Mesenchymal stem cell (in vitro differentiated cells and primary cell): Measurements from ENCODE around the gene FBXW8. TPM values are rescaled to one million over a fixed set of nuclear protein-coding genes. Genes with fewer than 3 reads are reported as not detected.

ENCODE experiments used
- DNase-seq: peaks from one replicate; pipeline ENCODE4 v3.0.0-alpha.2; 2013
- H2AFZ ChIP-seq: one replicate; pipeline ENCODE4 v1.6.1; 2013; ENCODE audit warnings: low read depth, mild to moderate bottlenecking, control low read depth, inconsistent platforms, low read length, moderate library complexity
- H2AK5ac ChIP-seq: 2 replicates; pipeline ENCODE4 v1.6.1; 2013; ENCODE audit warnings: low read length, moderate library complexity, mild to moderate bottlenecking, inconsistent platforms; ENCODE audit not compliant: severe bottlenecking
- H2BK120ac ChIP-seq: one replicate; pipeline ENCODE4 v1.6.1; 2013; ENCODE audit warnings: low read depth, mild to moderate bottlenecking, inconsistent platforms, low read length, moderate library complexity
- H2BK12ac ChIP-seq, 2 experiments: one replicate each; pipeline ENCODE4 v1.6.1; 2013; ENCODE audit warnings: inconsistent platforms in 2 of 2, low read length in 2 of 2, mild to moderate bottlenecking in 2 of 2, moderate library complexity in 2 of 2, control low read depth in 1 of 2
- H2BK15ac ChIP-seq: one replicate; pipeline ENCODE4 v1.6.1; 2013; ENCODE audit warnings: mild to moderate bottlenecking, low read depth, inconsistent platforms; ENCODE audit not compliant: poor library complexity, severe bottlenecking
- H2BK5ac ChIP-seq: 2 replicates; pipeline ENCODE4 v1.6.1; 2013; ENCODE audit warnings: low read depth, mild to moderate bottlenecking, low read length, control low read depth, inconsistent platforms; ENCODE audit not compliant: poor library complexity, severe bottlenecking
- H3K14ac ChIP-seq, 2 experiments: one replicate each; pipeline ENCODE4 v1.6.1; 2013; ENCODE audit warnings: inconsistent platforms in 2 of 2, low read length in 2 of 2, control low read depth in 1 of 2, mild to moderate bottlenecking in 1 of 2, moderate library complexity in 1 of 2
- H3K18ac ChIP-seq, 2 experiments: one replicate each; pipeline ENCODE4 v1.6.1; 2013; ENCODE audit warnings: inconsistent platforms in 2 of 2, low read length in 2 of 2, control low read depth in 1 of 2, low read depth in 1 of 2, mild to moderate bottlenecking in 1 of 2
- H3K23ac ChIP-seq, 2 experiments: one replicate each; pipeline ENCODE4 v1.6.1; 2013; ENCODE audit warnings: inconsistent platforms in 2 of 2, low read length in 2 of 2, mild to moderate bottlenecking in 2 of 2, moderate library complexity in 2 of 2, control low read depth in 1 of 2
- H3K27ac ChIP-seq: 2 replicates; pipeline ENCODE4 v1.5.1; 2013; ENCODE audit warnings: mild to moderate bottlenecking, moderate library complexity, low read length, control low read depth, inconsistent platforms; ENCODE audit not compliant: poor library complexity, severe bottlenecking
- H3K27me3 ChIP-seq, 2 experiments: 2 replicates each; pipeline versions ENCODE4 v1.6.1 to v1.7.0; 2013; ENCODE audit warnings: low read length in 2 of 2, mild to moderate bottlenecking in 2 of 2, moderate library complexity in 2 of 2, control low read depth in 1 of 2, inconsistent platforms in 1 of 2; ENCODE audit not compliant: control insufficient read depth in 1 of 2, insufficient read depth in 1 of 2
- H3K36me3 ChIP-seq, 2 experiments: 2 replicates each; pipeline versions ENCODE4 v1.6.1 to v1.7.0; 2013; ENCODE audit warnings: low read length in 2 of 2, control low read depth in 1 of 2, inconsistent platforms in 1 of 2, low read depth in 1 of 2, mild to moderate bottlenecking in 1 of 2; ENCODE audit not compliant: insufficient read depth in 2 of 2, control insufficient read depth in 1 of 2
- H3K4ac ChIP-seq, 2 experiments: one replicate each; pipeline ENCODE4 v1.6.1; 2013; ENCODE audit warnings: inconsistent platforms in 2 of 2, low read length in 2 of 2, mild to moderate bottlenecking in 2 of 2, moderate library complexity in 2 of 2, control low read depth in 1 of 2, low read depth in 1 of 2
- H3K4me1 ChIP-seq: 2 replicates; pipeline ENCODE4 v1.6.1; 2013; ENCODE audit warnings: low read depth, low read length, control low read depth; ENCODE audit not compliant: control insufficient read depth, insufficient read depth
- H3K4me2 ChIP-seq: 2 replicates; pipeline ENCODE4 v1.6.1; 2013; ENCODE audit warnings: low read length, mild to moderate bottlenecking, inconsistent platforms; ENCODE audit not compliant: poor library complexity, severe bottlenecking
- H3K4me3 ChIP-seq, 2 experiments: 2 replicates each; pipeline versions ENCODE4 v1.5.1 to v1.7.0; 2013; ENCODE audit warnings: low read length in 2 of 2, mild to moderate bottlenecking in 2 of 2, control low read depth in 1 of 2, low read depth in 1 of 2; ENCODE audit not compliant: insufficient read depth in 1 of 2
- H3K79me1 ChIP-seq: replicated peaks from 2 replicates; pipeline ENCODE4 v1.6.1; 2013; ENCODE audit warnings: mild to moderate bottlenecking, control low read depth, low read length, inconsistent platforms; ENCODE audit not compliant: poor library complexity, severe bottlenecking
- H3K9ac ChIP-seq: 2 replicates; pipeline ENCODE4 v1.7.0; 2013; ENCODE audit warnings: mild to moderate bottlenecking, low read length, moderate library complexity
- H3K9me3 ChIP-seq: 2 replicates; pipeline ENCODE4 v1.7.0; 2013; ENCODE audit warnings: mild to moderate bottlenecking, low read length; ENCODE audit not compliant: control insufficient read depth
- H4K8ac ChIP-seq: one replicate; pipeline ENCODE4 v1.6.1; 2013; ENCODE audit warnings: inconsistent platforms, mild to moderate bottlenecking, low read length, moderate library complexity
- H4K91ac ChIP-seq: one replicate; pipeline ENCODE4 v1.6.1; 2013; ENCODE audit warnings: mild to moderate bottlenecking, low read length, inconsistent platforms
- WGBS: methylation state at CpG from one replicate; pipeline ENCODE4 v1.1.7; 2013; ENCODE audit warnings: mixed read lengths; 5-methylcytosine and 5-hydroxymethylcytosine counted together
- polyA plus RNA-seq, 2 experiments: library from polyadenylated mRNA; stranded (reverse); fragments of 200-250 nt; gene quantifications; one replicate each; pipeline ENCODE4 v1.2.3, GENCODE V29; 2013

FBXW8 gene
- polyA plus RNA-seq (2013, experiment 1 of 2), result 13.0 TPM
- 13.5 TPM for polyA plus RNA-seq (2013, experiment 2 of 2)

GRCh38 chr12:116910645-116911451, at the start of gene FBXW8:
FBXW8 (plus strand) TSS chr12:116910950; CDS start chr12:116911038, 88 bp downstream.
- H2BK12ac ChIP-seq, result no peak within 1 kb of the TSS
- peak within 1 kb of the TSS; percentile 92 for H2BK15ac ChIP-seq
- H3K27ac ChIP-seq, result no peak within 1 kb of the TSS
- H4K8ac ChIP-seq, result peak within 1 kb of the TSS; percentile 90
- H3K4me1 ChIP-seq, result peaks cover 2% of the 10 kb centered on the region
- peak within 1 kb of the TSS; percentile 92 to 97 for H3K4me3 ChIP-seq
- peaks cover 5% of the 10 kb centered on the region in 2 experiments for H3K36me3 ChIP-seq
- H2BK120ac ChIP-seq, result peak within 1 kb of the TSS; percentile 91
- H3K4ac ChIP-seq, result peak within 1 kb of the TSS; percentile 82 to 84
- H3K14ac ChIP-seq, result no peak within 1 kb of the TSS
- no peak within 1 kb of the TSS for H2AFZ ChIP-seq
- WGBS, result 0% methylated on average over 67 of the region's 82 CpGs
- DNase-seq, result peak; percentile 76
- H3K9ac ChIP-seq, result peak within 1 kb of the TSS; percentile 94
- peak within 1 kb of the TSS; percentile 89 for H4K91ac ChIP-seq
- peaks cover 8% of the 10 kb centered on the region for H3K79me1 ChIP-seq
- H3K18ac ChIP-seq, result peak within 1 kb of the TSS; percentile 80 to 87
- H3K9me3 ChIP-seq, result no peaks in the 10 kb centered on the region
- H3K4me2 ChIP-seq, result peak within 1 kb of the TSS; percentile 69
- peaks cover 8 to 15% of the 10 kb centered on the region in 2 experiments for H3K27me3 ChIP-seq
- no peak within 1 kb of the TSS for H2AK5ac ChIP-seq
- H3K23ac ChIP-seq, result peak within 1 kb of the TSS in 1 of 2 experiments; percentile 59
- H2BK5ac ChIP-seq, result peak within 1 kb of the TSS; percentile 91

GRCh38 chr12:116861320-116861719, 49.4 kb upstream of the FBXW8 start:
- H2AK5ac ChIP-seq, result no peak overlapping the region
- H3K4ac ChIP-seq, result no peak overlapping the region
- no peak overlapping the region for H2BK120ac ChIP-seq
- DNase-seq, result peak; percentile 56
- 68% methylated on average over 10 of the region's 12 CpGs for WGBS
- H3K18ac ChIP-seq, result no peak overlapping the region
- no peak overlapping the region for H2AFZ ChIP-seq
- no peak overlapping the region for H4K8ac ChIP-seq
- no peak overlapping the region for H3K9ac ChIP-seq
- no peak overlapping the region for H2BK15ac ChIP-seq
- no peak overlapping the region for H2BK12ac ChIP-seq
- H3K4me3 ChIP-seq, result no peak overlapping the region
- no peak overlapping the region for H3K27ac ChIP-seq
- no peaks in the 10 kb centered on the region for H3K36me3 ChIP-seq
- no peak overlapping the region for H3K14ac ChIP-seq
- no peaks in the 10 kb centered on the region for H3K79me1 ChIP-seq
- no peaks in the 10 kb centered on the region for H3K9me3 ChIP-seq
- peaks cover 24% of the 10 kb centered on the region in 2 experiments for H3K27me3 ChIP-seq
- H2BK5ac ChIP-seq, result no peak overlapping the region
- no peak overlapping the region for H3K23ac ChIP-seq
- no peak overlapping the region for H3K4me2 ChIP-seq
- no peak overlapping the region for H4K91ac ChIP-seq
- peaks cover 4% of the 10 kb centered on the region for H3K4me1 ChIP-seq

GRCh38 chr12:116862167-116862566, 48.6 kb upstream of the FBXW8 start:
- Histone ChIP-seq H2BK120ac (no peak overlapping the region), H3K27ac (no peak overlapping the region), H2AK5ac (no peak overlapping the region), H2AFZ (no peak overlapping the region), H3K23ac (no peak overlapping the region), H4K91ac (no peak overlapping the region), H3K4ac (no peak overlapping the region), H2BK5ac (no peak overlapping the region), H3K27me3 (peaks cover 15 to 24% of the 10 kb centered on the region in 2 experiments), H3K14ac (no peak overlapping the region), H2BK12ac (no peak overlapping the region), H3K4me3 (no peak overlapping the region), H3K4me2 (no peak overlapping the region), H3K79me1 (no peaks in the 10 kb centered on the region), H3K18ac (no peak overlapping the region), H3K4me1 (peaks cover 4% of the 10 kb centered on the region), H4K8ac (no peak overlapping the region), H3K36me3 (no peaks in the 10 kb centered on the region), H3K9ac (no peak overlapping the region), H3K9me3 (no peaks in the 10 kb centered on the region), H2BK15ac (no peak overlapping the region)
- DNase-seq, result no peak
- WGBS, result 98% methylated on average over 4 of the region's 4 CpGs

DNA sequence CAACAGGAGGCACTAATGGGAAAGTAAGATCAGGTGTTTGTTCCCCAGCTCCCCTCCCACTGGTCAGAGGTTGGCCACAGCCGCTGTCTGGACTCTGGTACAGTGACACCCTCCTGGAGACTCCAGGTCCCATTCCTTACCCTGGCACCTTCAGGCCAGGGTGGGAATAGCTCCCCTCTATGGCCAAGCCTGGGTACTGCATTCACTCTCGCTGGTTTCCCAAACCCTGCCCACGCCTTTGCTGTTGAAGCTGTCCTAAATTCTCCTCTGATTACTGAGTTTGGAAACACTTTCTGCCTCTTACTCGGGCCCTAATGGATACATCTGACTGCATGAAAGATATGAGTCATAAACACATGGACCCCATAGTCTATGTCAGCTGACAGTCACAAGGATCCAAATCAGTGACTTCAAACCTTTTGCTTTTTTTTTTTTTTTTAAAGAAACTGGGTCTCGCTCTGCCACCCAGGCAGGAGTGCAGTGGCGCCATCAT, 47.4 kb upstream of the FBXW8 start:
- no peak overlapping the region for H2AK5ac ChIP-seq
- no peaks in the 10 kb centered on the region for H3K9me3 ChIP-seq
- peak; percentile 21 for DNase-seq
- no peak overlapping the region for H3K14ac ChIP-seq
- H2BK12ac ChIP-seq, result no peak overlapping the region
- peaks cover 4% of the 10 kb centered on the region for H3K4me1 ChIP-seq
- peak overlapping the region; percentile 62 for H3K9ac ChIP-seq
- H3K4me3 ChIP-seq, result no peak overlapping the region
- no peak overlapping the region for H2BK5ac ChIP-seq
- no peaks in the 10 kb centered on the region for H3K36me3 ChIP-seq
- no peak overlapping the region for H3K4me2 ChIP-seq
- H2AFZ ChIP-seq, result no peak overlapping the region
- no peaks in the 10 kb centered on the region for H3K79me1 ChIP-seq
- H3K18ac ChIP-seq, result no peak overlapping the region
- H2BK120ac ChIP-seq, result no peak overlapping the region
- H3K4ac ChIP-seq, result no peak overlapping the region
- H4K8ac ChIP-seq, result no peak overlapping the region
- 40% methylated on average over 6 of the region's 6 CpGs for WGBS
- no peak overlapping the region for H4K91ac ChIP-seq
- H3K23ac ChIP-seq, result no peak overlapping the region
- no peak overlapping the region for H2BK15ac ChIP-seq
- peaks cover 11 to 25% of the 10 kb centered on the region in 2 experiments for H3K27me3 ChIP-seq
- H3K27ac ChIP-seq, result no peak overlapping the region
